PC-3 (cell line): Measurements from ENCODE around the gene ME2. TPM values are rescaled to one million over a fixed set of nuclear protein-coding genes. Genes with fewer than 3 reads are reported as not detected.

Experiments used
- ATAC-seq: fragments of 200-7000 bp; cut with Tn5 transposase; 2 replicates; pipeline ENCODE4 v1.9.1; 2020; ENCODE audit warnings: mild to moderate bottlenecking, moderate library complexity
- BruUV-seq: library from RNA; stranded (reverse); fragments of 400-500 nt; replicated peaks from 2 replicates; lab custom pipeline; 2021; lab: Mats Ljungman, UMichigan
- CTCF ChIA-PET: fragments of 300-600 bp; sonication (Branson Sonifier 250); formaldehyde crosslinking; loops from one replicate; lab custom pipeline; 2022; ENCODE audit warnings: antibody characterized with exemption; lab: Charles Lee
- POLR2A ChIA-PET: fragments of 300-600 bp; sonication (Branson Sonifier 250); formaldehyde crosslinking; loops from one replicate; lab custom pipeline; 2022; ENCODE audit warnings: antibody characterized with exemption; ENCODE audit not compliant: unreplicated experiment; lab: Charles Lee
- DNase-seq: peaks from one replicate; pipeline ENCODE4 v3.0.0-alpha.2; 2015
- H2AFZ ChIP-seq: fragments of 300-600 bp; sonication (generic); 2 replicates; pipeline ENCODE4 v1.6.0; 2016; ENCODE audit warnings: antibody characterized with exemption, low read length
- H3F3A ChIP-seq: fragments of 300-600 bp; sonication (generic); one replicate; pipeline ENCODE4 v1.6.0; 2017; ENCODE audit warnings: antibody characterized with exemption, low read length, control low read depth, mild to moderate bottlenecking; ENCODE audit not compliant: unreplicated experiment
- H3K27ac ChIP-seq: fragments of 300-600 bp; sonication (generic); 2 replicates; pipeline ENCODE4 v1.5.1; 2016; ENCODE audit warnings: mild to moderate bottlenecking, low read length
- H3K27me3 ChIP-seq: fragments of 300-600 bp; sonication (generic); 2 replicates; pipeline ENCODE4 v1.6.1; 2016; ENCODE audit warnings: low read length, mixed read lengths
- H3K36me3 ChIP-seq: fragments of 300-600 bp; sonication (generic); 2 replicates; pipeline ENCODE4 v1.6.1; 2016; ENCODE audit warnings: low read depth, mixed run types, low read length, mixed read lengths
- H3K4me1 ChIP-seq: fragments of 300-600 bp; sonication (generic); 2 replicates; pipeline ENCODE4 v1.5.1; 2016; ENCODE audit warnings: low read length; ENCODE audit not compliant: insufficient read depth
- H3K4me2 ChIP-seq: fragments of 300-600 bp; sonication (generic); 2 replicates; pipeline ENCODE4 v1.6.0; 2016; ENCODE audit warnings: low read length
- H3K4me3 ChIP-seq: fragments of 300-600 bp; sonication (generic); 2 replicates; pipeline ENCODE4 v1.5.1; 2016; ENCODE audit warnings: mild to moderate bottlenecking, low read length, mixed read lengths
- H3K79me2 ChIP-seq: fragments of 300-600 bp; sonication (generic); 2 replicates; pipeline ENCODE4 v1.6.1; 2017; ENCODE audit warnings: low read length, mixed read lengths
- H3K9ac ChIP-seq: fragments of 300-600 bp; sonication (generic); 2 replicates; pipeline ENCODE4 v1.6.0; 2016; ENCODE audit warnings: mild to moderate bottlenecking, low read length
- H3K9me2 ChIP-seq: fragments of 300-600 bp; sonication (generic); replicated peaks from 2 replicates; pipeline ENCODE4 v1.6.1; 2016; ENCODE audit warnings: mixed run types, low read length, mixed read lengths
- H3K9me3 ChIP-seq: fragments of 300-600 bp; sonication (generic); 2 replicates; pipeline ENCODE4 v1.6.1; 2016; ENCODE audit warnings: low read length, mixed read lengths
- H4K20me1 ChIP-seq: fragments of 300-600 bp; sonication (generic); 2 replicates; pipeline ENCODE4 v1.6.1; 2016; ENCODE audit warnings: low read length, mixed read lengths
- EZH2 ChIP-seq: fragments of 300-600 bp; sonication (generic); IDR thresholded peaks from one replicate; pipeline ENCODE4 v1.6.1; 2017; ENCODE audit warnings: antibody characterized with exemption, mild to moderate bottlenecking, low read length; ENCODE audit not compliant: unreplicated experiment
- EZH2phosphoT487 ChIP-seq: fragments of 300-600 bp; sonication (generic); IDR thresholded peaks from 2 replicates; pipeline ENCODE4 v1.6.1; 2018; ENCODE audit warnings: mild to moderate bottlenecking, antibody characterized with exemption, low read length, borderline replicate concordance
- intact Hi-C: fragments of 100-400 bp; cut with micrococcal nuclease; formaldehyde crosslinking; loops from 2 replicates; pipeline ENCODE4 v1.9.0; 2023
- total RNA-seq: library from RNA; depleted of rRNA; stranded (reverse); fragments of >200 nt; gene quantifications from 2 replicates; pipeline ENCODE4 v1.2.3, GENCODE V29; 2014
- TF ChIP-seq, protein P1 (sequence below): fragments of 300-600 bp; sonication (generic); conservative IDR thresholded peaks from 2 replicates; pipeline ENCODE4 v1.5.1; 2017; ENCODE audit warnings: antibody characterized with exemption, low read depth, mild to moderate bottlenecking, low read length

Gene ME2
- total RNA-seq, 1 experiment from 2014 or later = 29.1 TPM

DNA sequence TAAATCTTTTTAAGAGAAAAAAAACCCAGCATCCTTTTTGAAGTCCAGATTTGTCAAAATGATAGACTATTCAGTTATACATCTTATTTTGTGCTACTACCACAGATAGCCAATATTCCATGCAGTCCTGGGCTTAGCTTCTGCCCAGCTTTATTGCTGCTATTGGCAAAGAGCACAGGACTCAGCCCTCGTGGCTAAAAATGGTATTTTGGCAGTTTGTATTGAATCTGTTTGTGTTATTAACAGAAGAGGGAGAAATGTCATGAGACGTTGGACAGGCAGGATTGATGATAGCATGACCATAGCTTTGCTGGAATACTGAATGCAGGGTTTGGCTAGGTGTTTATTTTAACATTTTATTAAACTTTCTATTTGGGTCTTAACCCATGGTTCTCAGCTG is 108.3 kb downstream of the ME2 start:
- peaks cover 5% of the 10 kb centered on the region; the same call in 1 of the 2 replicates for H3K4me1 ChIP-seq
- intact Hi-C loops = no loop called here
- H3F3A ChIP-seq = no peaks in the 10 kb centered on the region
- TF ChIP-seq EZH2phosphoT487 (no peak), EZH2 (no peak)
- TF ChIP-seq, protein P1, sequence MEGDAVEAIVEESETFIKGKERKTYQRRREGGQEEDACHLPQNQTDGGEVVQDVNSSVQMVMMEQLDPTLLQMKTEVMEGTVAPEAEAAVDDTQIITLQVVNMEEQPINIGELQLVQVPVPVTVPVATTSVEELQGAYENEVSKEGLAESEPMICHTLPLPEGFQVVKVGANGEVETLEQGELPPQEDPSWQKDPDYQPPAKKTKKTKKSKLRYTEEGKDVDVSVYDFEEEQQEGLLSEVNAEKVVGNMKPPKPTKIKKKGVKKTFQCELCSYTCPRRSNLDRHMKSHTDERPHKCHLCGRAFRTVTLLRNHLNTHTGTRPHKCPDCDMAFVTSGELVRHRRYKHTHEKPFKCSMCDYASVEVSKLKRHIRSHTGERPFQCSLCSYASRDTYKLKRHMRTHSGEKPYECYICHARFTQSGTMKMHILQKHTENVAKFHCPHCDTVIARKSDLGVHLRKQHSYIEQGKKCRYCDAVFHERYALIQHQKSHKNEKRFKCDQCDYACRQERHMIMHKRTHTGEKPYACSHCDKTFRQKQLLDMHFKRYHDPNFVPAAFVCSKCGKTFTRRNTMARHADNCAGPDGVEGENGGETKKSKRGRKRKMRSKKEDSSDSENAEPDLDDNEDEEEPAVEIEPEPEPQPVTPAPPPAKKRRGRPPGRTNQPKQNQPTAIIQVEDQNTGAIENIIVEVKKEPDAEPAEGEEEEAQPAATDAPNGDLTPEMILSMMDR = no peak
- H3K36me3 ChIP-seq = no peaks in the 10 kb centered on the region
- H3K79me2 ChIP-seq = no peaks in the 10 kb centered on the region
- POLR2A ChIA-PET = no interaction called here
- no peaks in the 10 kb centered on the region for H4K20me1 ChIP-seq
- H2AFZ ChIP-seq = no peak overlapping the region
- BruUV-seq = no TSS peak
- H3K4me3 ChIP-seq = no peak overlapping the region
- H3K27ac ChIP-seq = no peak overlapping the region
- H3K4me2 ChIP-seq = no peak overlapping the region
- ATAC-seq (no peak), DNase-seq (no peak)
- no peaks in the 10 kb centered on the region for H3K9me2 ChIP-seq
- no peaks in the 10 kb centered on the region for H3K9me3 ChIP-seq
- CTCF ChIA-PET = no interaction called here
- H3K27me3 ChIP-seq = no peaks in the 10 kb centered on the region
- no peak overlapping the region for H3K9ac ChIP-seq

DNA sequence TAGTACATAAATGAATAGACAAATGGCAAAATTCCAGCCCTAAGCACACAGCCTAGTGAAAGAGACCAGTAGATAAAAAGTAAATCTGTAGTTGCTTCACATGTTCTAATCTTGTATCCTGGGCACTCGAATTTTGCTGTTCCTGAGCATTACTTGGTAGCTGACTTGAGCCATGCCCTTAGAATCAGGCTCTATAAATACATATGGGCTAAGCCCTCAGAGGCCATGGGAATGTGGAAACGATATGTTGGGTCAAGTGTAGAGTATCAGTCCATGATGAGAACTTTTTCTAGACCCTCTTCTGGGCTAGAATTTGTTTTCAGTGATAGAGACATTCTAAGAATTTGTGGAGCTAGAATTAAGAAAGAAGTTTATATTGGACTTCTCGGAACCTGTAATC is 110.8 kb downstream of the ME2 start:
- H3F3A ChIP-seq = no peaks in the 10 kb centered on the region
- ChIA-PET POLR2A (no interaction called here), CTCF (no interaction called here)
- H3K27ac ChIP-seq = no peak overlapping the region
- H3K4me2 ChIP-seq = no peak overlapping the region
- no peaks in the 10 kb centered on the region for H4K20me1 ChIP-seq
- H3K9me3 ChIP-seq = no peaks in the 10 kb centered on the region
- no TSS peak for BruUV-seq
- no peak overlapping the region for H3K9ac ChIP-seq
- intact Hi-C loops = no loop called here
- no peaks in the 10 kb centered on the region for H3K79me2 ChIP-seq
- H3K27me3 ChIP-seq = no peaks in the 10 kb centered on the region
- TF ChIP-seq EZH2phosphoT487 (no peak), EZH2 (no peak)
- TF ChIP-seq, protein P1 = no peak
- ATAC-seq (no peak), DNase-seq (no peak)
- no peaks in the 10 kb centered on the region for H3K36me3 ChIP-seq
- no peaks in the 10 kb centered on the region for H3K9me2 ChIP-seq
- no peak overlapping the region for H2AFZ ChIP-seq
- H3K4me3 ChIP-seq = no peak overlapping the region
- H3K4me1 ChIP-seq = peaks cover 5% of the 10 kb centered on the region; the same call in 1 of the 2 replicates

DNA sequence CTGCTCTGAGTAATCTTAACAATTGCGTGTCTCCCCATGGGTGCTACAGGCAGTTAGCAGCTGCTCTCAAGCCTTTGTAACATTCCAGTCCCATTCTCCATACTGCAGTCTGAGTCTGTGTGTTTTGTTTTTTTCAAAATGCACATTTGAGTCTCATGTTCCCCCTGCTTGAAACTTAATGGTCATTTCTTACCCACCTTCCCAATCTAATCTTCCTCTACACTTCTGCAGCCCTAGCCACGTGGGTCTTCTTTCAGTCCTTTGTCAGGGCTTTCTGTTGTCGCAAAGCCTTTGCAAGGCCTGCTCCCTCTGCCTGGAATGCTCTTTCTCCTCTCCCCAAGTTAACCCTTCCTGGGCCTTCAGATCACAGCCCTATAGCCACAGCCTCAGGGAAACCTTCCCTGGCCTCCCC is 113.4 kb downstream of the ME2 start:
- H3K4me2 ChIP-seq = no peak overlapping the region
- H3K36me3 ChIP-seq = no peaks in the 10 kb centered on the region
- no peak overlapping the region for H3K9ac ChIP-seq
- no TSS peak for BruUV-seq
- DNase-seq = no peak
- no peak overlapping the region for H3K4me3 ChIP-seq
- ChIA-PET CTCF (no interaction called here), POLR2A (no interaction called here)
- no peaks in the 10 kb centered on the region for H3K4me1 ChIP-seq
- no peak overlapping the region for H2AFZ ChIP-seq
- intact Hi-C loops = no loop called here
- H4K20me1 ChIP-seq = no peaks in the 10 kb centered on the region
- H3K9me2 ChIP-seq = no peaks in the 10 kb centered on the region
- TF ChIP-seq EZH2phosphoT487 (no peak), EZH2 (no peak)
- TF ChIP-seq, protein P1 = no peak
- H3K27me3 ChIP-seq = no peaks in the 10 kb centered on the region
- ATAC-seq = no peak
- H3F3A ChIP-seq = no peaks in the 10 kb centered on the region
- no peak overlapping the region for H3K27ac ChIP-seq
- no peaks in the 10 kb centered on the region for H3K9me3 ChIP-seq
- H3K79me2 ChIP-seq = no peaks in the 10 kb centered on the region
